CD8-positive, alpha-beta memory T cell (primary cell): Measurements from ENCODE around the gene SLC22A23. TPM values are rescaled to one million over a fixed set of nuclear protein-coding genes. Genes with fewer than 3 reads are reported as not detected.

Experiments used
- CTCF ChIA-PET: fragments of 350-600 bp; sonication (Branson Sonifier 250); formaldehyde crosslinking; loops from one replicate; lab custom pipeline; 2021; ENCODE audit warnings: antibody characterized with exemption; lab: Charles Lee
- POLR2A ChIA-PET: fragments of 350-600 bp; sonication (Branson Sonifier 250); formaldehyde crosslinking; loops from one replicate; lab custom pipeline; 2021; ENCODE audit warnings: antibody characterized with exemption; lab: Charles Lee
- DNase-seq, 5 donors: peaks; one replicate each; pipeline versions ENCODE4 v3.0.0 to v3.0.0-alpha.2; 2020 to 2022; ENCODE audit warnings: mixed read lengths in 1 of 5
- H3K27ac ChIP-seq: one replicate; pipeline ENCODE4 v1.7.0; 2013; ENCODE audit warnings: low read depth, mild to moderate bottlenecking, low read length, moderate library complexity
- H3K27me3 ChIP-seq: 2 replicates; pipeline ENCODE4 v1.7.0; 2013; ENCODE audit warnings: low read length, mild to moderate bottlenecking; ENCODE audit not compliant: insufficient read depth, poor library complexity, severe bottlenecking
- H3K36me3 ChIP-seq: 2 replicates; pipeline ENCODE4 v1.7.0; 2013; ENCODE audit warnings: mild to moderate bottlenecking, low read length, moderate library complexity; ENCODE audit not compliant: insufficient read depth
- H3K4me1 ChIP-seq: 2 replicates; pipeline ENCODE4 v1.7.0; 2013; ENCODE audit warnings: mild to moderate bottlenecking, low read length, moderate library complexity; ENCODE audit not compliant: insufficient read depth
- H3K4me3 ChIP-seq: 2 replicates; pipeline ENCODE4 v1.7.0; 2013; ENCODE audit warnings: mild to moderate bottlenecking, low read length
- H3K9me3 ChIP-seq: 2 replicates; pipeline ENCODE4 v1.7.0; 2013; ENCODE audit warnings: mild to moderate bottlenecking, low read length
- H3K27ac Mint-ChIP-seq, 8 donors: one replicate each; pipeline ENCODE4 v1.8.0; 2020 to 2021; ENCODE audit warnings: mixed read lengths in 8 of 8, mild to moderate bottlenecking in 6 of 8, inconsistent platforms in 3 of 8, moderate library complexity in 3 of 8
- H3K27me3 Mint-ChIP-seq, 2 donors: one replicate each; pipeline ENCODE4 v1.8.0; 2020 to 2021; ENCODE audit warnings: mixed read lengths in 2 of 2, mild to moderate bottlenecking in 1 of 2, moderate library complexity in 1 of 2
- H3K36me3 Mint-ChIP-seq, 3 donors: one replicate each; pipeline ENCODE4 v1.8.0; 2020 to 2021; ENCODE audit warnings: mixed read lengths in 3 of 3, inconsistent platforms in 1 of 3, mild to moderate bottlenecking in 1 of 3
- H3K4me1 Mint-ChIP-seq, 3 donors: one replicate each; pipeline ENCODE4 v1.8.0; 2020 to 2021; ENCODE audit warnings: mixed read lengths in 3 of 3, inconsistent platforms in 1 of 3, mild to moderate bottlenecking in 1 of 3
- H3K4me3 Mint-ChIP-seq, 7 donors: one replicate each; pipeline ENCODE4 v1.8.0; 2020 to 2021; ENCODE audit warnings: mixed read lengths in 7 of 7, mild to moderate bottlenecking in 6 of 7, moderate library complexity in 4 of 7, inconsistent platforms in 2 of 7
- H3K9me3 Mint-ChIP-seq, 5 donors: one replicate each; pipeline ENCODE4 v1.8.0; 2020 to 2022; ENCODE audit warnings: mixed read lengths in 5 of 5, mild to moderate bottlenecking in 3 of 5, moderate library complexity in 2 of 5, inconsistent platforms in 1 of 5
- polyA plus RNA-seq: library from polyadenylated mRNA; unstranded; fragments of 300-500 nt; fragmentation: Illumina TruSeq; gene quantifications from one replicate; pipeline ENCODE4 v1.2.3, GENCODE V29; 2021
- total RNA-seq, 2 experiments: library from RNA; stranded (reverse); gene quantifications; one replicate each; pipeline ENCODE4 v1.2.3, GENCODE V29; 2021

Gene SLC22A23
- total and polyA plus RNA-seq, 3 experiments from 2014 or later, result 0.39 to 0.78 (median 0.47) TPM

DNA sequence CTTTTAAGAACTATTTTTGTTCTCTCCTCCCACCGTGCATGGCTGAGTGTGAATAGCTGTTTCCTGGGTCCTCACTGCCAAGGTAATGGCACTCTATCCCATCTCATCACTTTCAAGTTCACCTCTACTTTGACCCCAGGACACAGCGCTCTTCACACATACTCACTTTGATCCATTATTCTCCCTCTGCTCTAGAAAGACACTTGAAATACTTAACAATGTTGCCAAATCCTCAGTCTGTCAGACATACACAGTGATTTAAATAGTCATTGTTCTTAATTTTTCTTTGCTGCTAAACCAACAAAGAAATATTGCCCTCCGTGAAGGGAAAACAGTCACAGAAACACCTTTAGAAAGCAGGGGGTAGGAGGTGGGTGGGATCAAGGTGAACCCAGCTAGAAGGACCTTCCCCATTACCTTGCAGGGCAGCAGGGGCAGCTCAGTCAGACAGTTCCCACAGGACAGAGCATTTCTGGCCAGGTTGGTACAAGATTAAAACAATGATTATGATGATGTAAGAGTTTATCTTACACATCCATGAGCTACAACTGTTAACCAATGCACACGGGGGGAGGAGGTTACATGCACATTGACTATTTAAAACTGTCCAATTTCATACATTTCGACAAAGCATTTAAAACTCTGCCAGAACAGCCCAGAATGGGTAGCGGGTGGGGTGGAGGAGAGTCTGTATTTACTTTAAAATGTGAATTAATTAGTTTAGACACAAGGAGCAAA is 2.4 kb downstream of the SLC22A23 start:
- H3K36me3 Mint-ChIP-seq, result no peaks in the 10 kb centered on the region
- POLR2A ChIA-PET, result no interaction called here
- peak overlapping the region; percentile 79 for H3K4me3 ChIP-seq

DNA sequence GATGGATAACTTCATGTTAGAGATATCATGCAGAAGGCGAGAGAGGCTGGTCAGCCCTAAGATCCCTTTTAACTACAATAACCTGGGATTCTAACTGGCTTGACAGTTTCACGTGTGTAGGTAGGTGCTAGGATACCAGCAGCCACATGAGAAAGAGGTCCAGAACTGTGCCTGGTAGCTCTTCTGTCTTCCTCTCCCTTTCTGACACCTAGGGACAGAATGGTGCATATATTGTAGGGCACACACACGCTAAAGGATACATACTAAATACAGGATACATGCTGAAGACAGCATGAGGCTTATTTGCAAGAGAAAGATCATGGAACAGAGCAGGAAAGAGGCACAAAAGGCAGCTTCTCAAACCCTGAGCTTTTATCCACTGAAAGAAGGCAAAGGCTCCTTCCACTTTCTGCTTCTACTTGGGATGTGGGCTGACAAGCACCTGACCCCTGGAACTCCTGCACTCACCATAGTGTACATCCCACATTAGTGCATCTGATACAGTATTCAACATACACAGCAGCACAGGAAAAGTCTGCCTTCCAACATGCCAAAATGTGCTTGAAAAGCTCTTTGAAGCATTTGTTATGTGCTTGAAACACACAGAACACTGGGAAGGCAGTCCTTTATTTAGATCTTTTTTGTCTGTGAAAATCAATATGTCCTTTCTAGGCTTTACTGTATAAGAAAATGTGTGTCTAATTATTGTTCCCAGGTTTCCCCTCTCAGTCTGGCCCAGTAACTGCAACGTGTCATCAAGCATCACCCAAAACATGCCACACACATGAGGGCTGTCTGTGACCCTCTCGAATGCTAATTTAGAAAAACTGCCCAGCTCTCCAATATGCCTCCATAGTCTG is 3.2 kb downstream of the SLC22A23 start:
- H3K27me3 ChIP-seq, result peaks cover 6% of the 10 kb centered on the region
- H3K27ac ChIP-seq, result no peak overlapping the region
- H3K36me3 ChIP-seq, result no peaks in the 10 kb centered on the region
- Mint-ChIP-seq H3K27ac (no peak overlapping the region), H3K9me3 (no peaks in the 10 kb centered on the region), H3K36me3 (no peaks in the 10 kb centered on the region), H3K27me3 (peaks cover 17 to 44% of the 10 kb centered on the region in 2 donors), H3K4me3 (no peak overlapping the region), H3K4me1 (peaks cover 5 to 14% (median 10%) of the 10 kb centered on the region in 3 donors)
- H3K4me3 ChIP-seq, result peak overlapping the region; percentile 14
- H3K9me3 ChIP-seq, result peaks cover 6% of the 10 kb centered on the region
- peaks cover 38% of the 10 kb centered on the region for H3K4me1 ChIP-seq
- DNase-seq, result no peak
- CTCF ChIA-PET, result interaction anchor here (0.7 to 0.9 kb wide), 2 partner anchors 43 to 96 kb away, joined by 3 read pairs; no protein-coding TSS in a partner anchor
- POLR2A ChIA-PET, result no interaction called here

More for the DNA sequence above, 2.4 kb downstream of the SLC22A23 start:
- H3K27ac Mint-ChIP-seq, result no peak overlapping the region
- peaks cover 33% of the 10 kb centered on the region for H3K4me1 ChIP-seq
- CTCF ChIA-PET, result interaction anchor here (0.7 to 0.9 kb wide), 2 partner anchors 44 to 97 kb away, joined by 3 read pairs; no protein-coding TSS in a partner anchor
- H3K27me3 Mint-ChIP-seq, result peaks cover 13 to 44% of the 10 kb centered on the region in 2 donors
- DNase-seq, result no peak
- H3K4me1 Mint-ChIP-seq, result peaks cover 5 to 10% (median 9%) of the 10 kb centered on the region in 3 donors
- no peak overlapping the region for H3K4me3 Mint-ChIP-seq
- H3K36me3 ChIP-seq, result no peaks in the 10 kb centered on the region
- no peaks in the 10 kb centered on the region for H3K9me3 Mint-ChIP-seq
- no peak overlapping the region for H3K27ac ChIP-seq
- H3K27me3 ChIP-seq, result peaks cover 6% of the 10 kb centered on the region
- H3K9me3 ChIP-seq, result peaks cover 6% of the 10 kb centered on the region

DNA sequence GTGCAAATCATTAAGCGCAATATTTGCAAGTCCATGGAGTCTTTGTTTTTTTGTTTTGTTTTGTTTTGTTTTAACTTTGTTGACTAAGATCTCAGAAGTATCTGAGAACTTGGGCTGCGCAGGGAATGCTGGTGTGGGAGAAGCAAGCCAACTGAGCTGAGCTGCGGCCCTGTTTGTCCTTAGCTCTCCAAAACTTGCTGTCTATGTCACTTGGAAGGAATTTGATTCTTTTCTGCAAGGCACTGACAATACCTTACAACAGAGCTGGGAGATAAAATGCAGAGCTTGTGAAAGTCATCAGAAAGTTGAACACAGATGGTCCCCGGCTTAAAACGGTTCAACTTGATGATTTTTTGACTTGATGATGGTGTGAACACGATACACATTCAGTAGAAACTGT is 5.4 kb downstream of the SLC22A23 start:
- Mint-ChIP-seq H3K4me1 (peaks cover 0 to 8% (median 0%) of the 10 kb centered on the region in 3 donors), H3K27ac (no peak overlapping the region), H3K9me3 (no peaks in the 10 kb centered on the region), H3K27me3 (peaks cover 8 to 42% of the 10 kb centered on the region in 2 donors), H3K4me3 (no peak overlapping the region), H3K36me3 (no peaks in the 10 kb centered on the region)
- ChIA-PET CTCF (no interaction called here), POLR2A (no interaction called here)
- no peak overlapping the region for H3K4me3 ChIP-seq
- DNase-seq, result no peak
- peaks cover 6% of the 10 kb centered on the region for H3K9me3 ChIP-seq
- H3K4me1 ChIP-seq, result peaks cover 30% of the 10 kb centered on the region
- H3K36me3 ChIP-seq, result no peaks in the 10 kb centered on the region
- H3K27me3 ChIP-seq, result peaks cover 6% of the 10 kb centered on the region
- H3K27ac ChIP-seq, result no peak overlapping the region

DNA sequence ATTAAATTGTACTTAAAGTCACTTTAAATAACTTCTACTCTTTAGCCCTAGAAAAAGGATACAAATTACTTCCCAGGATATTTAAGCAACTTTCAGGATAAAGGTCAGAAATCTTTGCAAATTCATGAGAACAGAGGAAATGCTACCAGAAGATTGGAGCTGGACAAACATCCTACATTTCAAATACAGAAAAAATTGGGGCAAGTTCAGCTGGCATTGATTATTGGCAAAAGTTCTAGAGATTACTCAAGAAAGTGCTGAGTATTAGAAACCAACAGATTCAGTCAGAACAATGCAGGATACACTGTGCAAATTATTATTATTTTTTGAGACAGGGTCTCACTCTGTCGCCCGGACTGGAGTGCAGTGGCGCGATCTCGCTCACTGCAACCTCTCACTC is 6.0 kb downstream of the SLC22A23 start:
- peaks cover 30% of the 10 kb centered on the region for H3K4me1 ChIP-seq
- no peaks in the 10 kb centered on the region for H3K36me3 Mint-ChIP-seq
- no peak for DNase-seq
- H3K4me1 Mint-ChIP-seq, result peaks cover 0 to 8% (median 0%) of the 10 kb centered on the region in 3 donors
- H3K27ac Mint-ChIP-seq, result no peak overlapping the region
- POLR2A ChIA-PET, result no interaction called here
- no peak overlapping the region for H3K4me3 Mint-ChIP-seq
- H3K4me3 ChIP-seq, result no peak overlapping the region
- CTCF ChIA-PET, result no interaction called here
- H3K9me3 Mint-ChIP-seq, result no peaks in the 10 kb centered on the region
- peaks cover 6% of the 10 kb centered on the region for H3K9me3 ChIP-seq
- peaks cover 6% of the 10 kb centered on the region for H3K27me3 ChIP-seq
- H3K27me3 Mint-ChIP-seq, result peaks cover 6 to 42% of the 10 kb centered on the region in 2 donors
- H3K36me3 ChIP-seq, result no peaks in the 10 kb centered on the region
- no peak overlapping the region for H3K27ac ChIP-seq

DNA sequence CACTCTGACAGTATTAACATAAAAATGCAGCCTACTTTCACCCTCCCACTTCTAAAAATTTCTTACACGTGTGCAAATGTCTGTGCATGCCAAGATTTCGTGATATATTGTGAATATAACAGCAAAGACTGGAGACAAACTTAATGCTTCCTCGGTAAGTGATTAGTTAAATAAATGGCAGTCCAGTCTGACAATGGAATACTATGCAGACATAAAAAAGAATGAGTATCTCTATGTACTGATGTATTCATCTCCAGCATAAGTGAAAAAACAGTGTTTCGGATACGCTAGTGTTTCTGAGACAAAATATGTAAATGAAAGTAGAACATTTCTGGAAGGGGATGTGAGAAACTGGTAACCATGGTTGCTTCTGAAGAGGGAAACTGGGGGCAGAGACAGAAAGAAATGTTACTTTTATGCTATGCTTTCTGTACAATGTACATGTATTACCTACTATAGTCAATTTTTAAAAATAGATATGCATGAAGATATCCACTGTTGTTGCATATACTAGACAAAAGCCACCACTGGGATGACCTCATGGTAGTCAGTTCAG is 7.0 kb downstream of the SLC22A23 start:
- no peaks in the 10 kb centered on the region for H3K27me3 ChIP-seq
- peaks cover 20% of the 10 kb centered on the region for H3K4me1 ChIP-seq
- H3K36me3 ChIP-seq, result no peaks in the 10 kb centered on the region
- Mint-ChIP-seq H3K9me3 (no peaks in the 10 kb centered on the region), H3K27me3 (peaks cover 6 to 42% of the 10 kb centered on the region in 2 donors), H3K27ac (no peak overlapping the region), H3K4me3 (no peak overlapping the region), H3K4me1 (peaks cover 0 to 8% (median 0%) of the 10 kb centered on the region in 3 donors), H3K36me3 (no peaks in the 10 kb centered on the region)
- H3K9me3 ChIP-seq, result peaks cover 6% of the 10 kb centered on the region
- CTCF ChIA-PET, result no interaction called here
- H3K27ac ChIP-seq, result no peak overlapping the region
- POLR2A ChIA-PET, result no interaction called here
- DNase-seq, result no peak
- H3K4me3 ChIP-seq, result no peak overlapping the region

DNA sequence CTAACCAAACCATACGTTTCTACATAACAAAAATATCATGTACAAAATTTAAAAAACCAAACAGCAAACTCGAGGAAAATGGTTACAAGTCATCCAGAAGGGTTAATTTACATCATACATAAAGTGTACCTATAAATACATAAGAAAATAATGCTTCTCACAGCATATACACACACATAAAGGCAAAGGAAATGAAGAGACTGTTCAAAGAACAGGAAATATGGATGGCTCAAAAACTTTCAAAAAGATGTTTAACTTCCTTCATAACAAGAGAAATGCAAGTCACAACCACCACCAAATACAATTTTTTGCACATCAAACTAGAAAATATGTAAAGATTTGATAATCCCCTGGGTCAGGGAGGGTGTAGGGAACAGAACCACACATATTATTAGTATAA is 7.5 kb downstream of the SLC22A23 start:
- Histone ChIP-seq H3K4me3 (no peak overlapping the region), H3K36me3 (no peaks in the 10 kb centered on the region), H3K9me3 (peaks cover 6% of the 10 kb centered on the region), H3K27ac (no peak overlapping the region), H3K4me1 (peaks cover 15% of the 10 kb centered on the region), H3K27me3 (no peaks in the 10 kb centered on the region)
- Mint-ChIP-seq H3K4me1 (peaks cover 0 to 8% (median 0%) of the 10 kb centered on the region in 3 donors), H3K9me3 (no peaks in the 10 kb centered on the region), H3K36me3 (no peaks in the 10 kb centered on the region), H3K4me3 (no peak overlapping the region), H3K27ac (no peak overlapping the region), H3K27me3 (peaks cover 6 to 42% of the 10 kb centered on the region in 2 donors)
- peak in 1 of 5 donors; percentile 14 for DNase-seq
- CTCF ChIA-PET, result no interaction called here
- POLR2A ChIA-PET, result no interaction called here

DNA sequence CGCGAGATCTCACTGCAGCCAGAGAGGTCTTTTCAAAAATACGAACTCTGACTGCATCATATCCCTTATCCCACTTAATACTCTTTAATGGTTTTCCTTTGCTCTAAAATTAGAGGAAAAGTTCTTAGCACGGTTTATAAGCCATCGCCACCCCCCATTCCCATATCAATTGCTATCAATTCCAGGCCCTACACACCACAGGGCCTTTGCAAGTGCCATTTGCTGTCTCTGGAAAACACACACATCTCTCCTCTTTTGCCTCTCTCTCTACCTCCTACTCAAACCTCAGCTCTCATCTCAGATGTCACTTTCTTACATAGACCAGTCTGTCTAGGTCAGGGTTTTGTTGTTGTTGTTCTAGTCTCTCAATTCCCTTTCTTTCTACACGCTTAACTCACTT is 9.8 kb downstream of the SLC22A23 start:
- no peak for DNase-seq
- Histone ChIP-seq H3K36me3 (no peaks in the 10 kb centered on the region), H3K27me3 (no peaks in the 10 kb centered on the region), H3K4me3 (no peak overlapping the region), H3K9me3 (peaks cover 6% of the 10 kb centered on the region), H3K27ac (no peak overlapping the region), H3K4me1 (peaks cover 12% of the 10 kb centered on the region)
- Mint-ChIP-seq H3K4me1 (peaks cover 0 to 8% (median 0%) of the 10 kb centered on the region in 3 donors), H3K4me3 (no peak overlapping the region), H3K9me3 (no peaks in the 10 kb centered on the region), H3K27me3 (peaks cover 11 to 35% of the 10 kb centered on the region in 2 donors), H3K36me3 (no peaks in the 10 kb centered on the region), H3K27ac (no peak overlapping the region)
- ChIA-PET POLR2A (no interaction called here), CTCF (no interaction called here)
